ENCODE measurements around the gene GPR39. TPM values are rescaled to one million over a fixed set of nuclear protein-coding genes. Genes with fewer than 3 reads are reported as not detected.

The GPR39 gene
- total RNA-seq, 2 donors from 2014 or later, result 1.9 to 2.7 TPM

GRCh38 chr2:132583666-132584360, 167.2 kb downstream of the GPR39 start:
- no peaks in the 10 kb centered on the region for H3K4me1 ChIP-seq (ENCODE audit: control insufficient read depth in 1 of 2, low read depth in 2 of 2)
- DNase-seq (ENCODE audit: low spot score) (no peak), ATAC-seq (ENCODE audit: insufficient number of reproducible peaks, low FRiP score, low read depth) (no peak)
- H3K27ac ChIP-seq, result no peak overlapping the region
- TF ChIP-seq CTCF (IDR thresholded peaks at IDR 0.05), result no peak
- no peaks in the 10 kb centered on the region for H3K36me3 ChIP-seq
- no peak overlapping the region for H3K4me3 ChIP-seq
- no peaks in the 10 kb centered on the region for H3K9me3 ChIP-seq
- H3K27me3 ChIP-seq (replicated peaks; ENCODE audit: insufficient read depth), result no peaks in the 10 kb centered on the region

GRCh38 chr2:132584976-132585817, 168.6 kb downstream of the GPR39 start:
- DNase-seq (ENCODE audit: low spot score), result no peak
- H3K4me3 ChIP-seq, result no peak overlapping the region

GRCh38 chr2:132586101-132586511, 169.5 kb downstream of the GPR39 start:
- Histone ChIP-seq H3K36me3 (no peaks in the 10 kb centered on the region), H3K4me1 (ENCODE audit: control insufficient read depth in 1 of 2, low read depth in 2 of 2) (no peaks in the 10 kb centered on the region), H3K27me3 (replicated peaks; ENCODE audit: insufficient read depth) (no peaks in the 10 kb centered on the region), H3K27ac (no peak overlapping the region), H3K4me3 (no peak overlapping the region), H3K9me3 (no peaks in the 10 kb centered on the region)
- no peak for TF ChIP-seq CTCF (IDR thresholded peaks at IDR 0.05)
- ATAC-seq (ENCODE audit: insufficient number of reproducible peaks, low FRiP score, low read depth), result no peak
- DNase-seq (ENCODE audit: low spot score), result no peak

More at GRCh38 chr2:132584976-132585817, 168.6 kb downstream of the GPR39 start:
- Histone ChIP-seq H3K27ac (no peak overlapping the region), H3K4me1 (ENCODE audit: control insufficient read depth in 1 of 2, low read depth in 2 of 2) (no peaks in the 10 kb centered on the region), H3K9me3 (no peaks in the 10 kb centered on the region), H3K27me3 (replicated peaks; ENCODE audit: insufficient read depth) (no peaks in the 10 kb centered on the region), H3K36me3 (no peaks in the 10 kb centered on the region)
- TF ChIP-seq CTCF (IDR thresholded peaks at IDR 0.05), result no peak
- no peak for ATAC-seq (ENCODE audit: insufficient number of reproducible peaks, low FRiP score, low read depth)

- no peaks in the 10 kb centered on the region for H3K36me3 ChIP-seq
- no peak overlapping the region for H3K27ac ChIP-seq
- H3K4me1 ChIP-seq (ENCODE audit: control insufficient read depth in 1 of 2, low read depth in 2 of 2), result no peaks in the 10 kb centered on the region
- no peak for DNase-seq (ENCODE audit: low spot score)
- TF ChIP-seq CTCF (IDR thresholded peaks at IDR 0.05), result no peak
- no peaks in the 10 kb centered on the region for H3K27me3 ChIP-seq (replicated peaks; ENCODE audit: insufficient read depth)
- no peak overlapping the region for H3K4me3 ChIP-seq
- no peaks in the 10 kb centered on the region for H3K9me3 ChIP-seq
- ATAC-seq (ENCODE audit: insufficient number of reproducible peaks, low FRiP score, low read depth), result no peak
Observed at GRCh38 chr2:132586835-132587234, 170.2 kb downstream of the GPR39 start.

GRCh38 chr2:132588576-132588975, 172.0 kb downstream of the GPR39 start:
- DNase-seq (ENCODE audit: low spot score), result no peak
- Histone ChIP-seq H3K4me1 (ENCODE audit: control insufficient read depth in 1 of 2, low read depth in 2 of 2) (no peaks in the 10 kb centered on the region), H3K36me3 (no peaks in the 10 kb centered on the region), H3K4me3 (no peak overlapping the region), H3K27me3 (replicated peaks; ENCODE audit: insufficient read depth) (no peaks in the 10 kb centered on the region), H3K9me3 (no peaks in the 10 kb centered on the region), H3K27ac (no peak overlapping the region)
- ATAC-seq (ENCODE audit: insufficient number of reproducible peaks, low FRiP score, low read depth), result no peak
- no peak for TF ChIP-seq CTCF (IDR thresholded peaks at IDR 0.05)
